Activated B cell treated with CpG ODN at 0.5 μM for 24 hours (primary cell): ENCODE data around the gene FN3KRP. TPM values are rescaled to one million over a fixed set of nuclear protein-coding genes. Genes with fewer than 3 reads are reported as not detected.

Experiments used
- ATAC-seq: fragments of 200-7000 bp; cut with Tn5 transposase; one replicate; pipeline ENCODE4 v1.10.0; 2021; ENCODE audit warnings: low read depth, mild to moderate bottlenecking, moderate library complexity
- CTCF ChIA-PET: fragments of 350-600 bp; sonication (Branson Sonifier 250); formaldehyde crosslinking; loops from one replicate; lab custom pipeline; 2021; ENCODE audit warnings: antibody characterized with exemption; lab: Charles Lee
- POLR2A ChIA-PET: fragments of 350-600 bp; sonication (Branson Sonifier 250); formaldehyde crosslinking; loops from one replicate; lab custom pipeline; 2021; ENCODE audit warnings: antibody characterized with exemption; lab: Charles Lee
- DNase-seq: peaks from one replicate; pipeline ENCODE4 v3.0.0; 2022
- H3K27ac Mint-ChIP-seq: one replicate; pipeline ENCODE4 v1.8.0; 2020; ENCODE audit warnings: mixed read lengths
- H3K27me3 Mint-ChIP-seq: one replicate; pipeline ENCODE4 v1.8.0; 2021; ENCODE audit warnings: mixed read lengths
- H3K36me3 Mint-ChIP-seq: one replicate; pipeline ENCODE4 v1.8.0; 2021; ENCODE audit warnings: low read depth, mixed read lengths
- H3K4me1 Mint-ChIP-seq: one replicate; pipeline ENCODE4 v1.8.0; 2021; ENCODE audit warnings: mixed read lengths
- H3K4me3 Mint-ChIP-seq: one replicate; pipeline ENCODE4 v1.8.0; 2020; ENCODE audit warnings: mild to moderate bottlenecking, mixed read lengths
- H3K9me3 Mint-ChIP-seq: one replicate; pipeline ENCODE4 v1.8.0; 2020; ENCODE audit warnings: mixed read lengths
- CTCF ChIP-seq: fragments of 200-600 bp; IDR thresholded peaks from one replicate; pipeline ENCODE4 v1.8.0; 2022; ENCODE audit warnings: antibody characterized with exemption, mild to moderate bottlenecking
- intact Hi-C: fragments of 100-400 bp; cut with micrococcal nuclease; formaldehyde crosslinking; loops from one replicate; pipeline ENCODE4 v1.15.1; 2024
- total RNA-seq: library from RNA; stranded (reverse); gene quantifications from 2 replicates; pipeline ENCODE4 v1.2.3, GENCODE V29; 2022

The FN3KRP gene
- total RNA-seq, 1 donor from 2014 or later, result 28.5 TPM

DNA sequence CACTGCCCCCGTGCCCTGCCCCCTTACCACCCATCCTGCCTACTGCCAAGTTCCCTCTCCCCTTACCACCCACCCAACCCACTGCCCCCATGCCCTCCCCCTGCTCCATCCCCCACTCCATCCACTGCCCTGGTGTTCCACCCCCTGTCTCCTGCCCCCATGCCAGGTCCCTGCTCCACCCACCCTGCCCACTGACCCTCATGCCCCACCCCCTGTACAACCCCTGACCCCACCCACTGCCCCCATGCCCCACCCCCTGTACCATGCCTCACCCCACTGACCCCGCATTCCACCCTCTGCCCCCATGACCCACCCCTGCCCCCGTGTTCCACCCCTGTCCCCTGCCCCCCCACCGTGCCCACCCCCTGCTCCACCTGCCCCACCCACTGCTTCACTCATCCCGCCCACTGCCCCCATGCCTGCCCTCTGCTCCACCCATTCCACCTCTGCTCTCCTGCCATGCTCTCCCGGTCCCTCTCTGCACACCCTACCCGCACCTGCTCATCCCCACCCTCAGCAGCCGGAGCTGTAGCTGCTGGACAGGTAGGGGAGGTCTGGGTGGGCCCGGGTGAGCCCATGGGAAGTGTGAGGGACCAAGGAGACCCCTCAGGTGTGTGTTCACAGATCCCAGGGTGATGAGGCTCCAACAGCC is 7.4 kb upstream of the FN3KRP start:
- POLR2A ChIA-PET, result no interaction called here
- H3K4me3 Mint-ChIP-seq, result no peak overlapping the region
- peaks cover 15% of the 10 kb centered on the region for H3K4me1 Mint-ChIP-seq
- CTCF ChIA-PET, result no interaction called here
- H3K36me3 Mint-ChIP-seq, result no peaks in the 10 kb centered on the region
- DNase-seq (no peak), ATAC-seq (no peak)
- no peak overlapping the region for H3K27ac Mint-ChIP-seq
- H3K27me3 Mint-ChIP-seq, result no peaks in the 10 kb centered on the region
- no peaks in the 10 kb centered on the region for H3K9me3 Mint-ChIP-seq
- intact Hi-C loops, result no loop called here
- TF ChIP-seq CTCF, result no peak

DNA sequence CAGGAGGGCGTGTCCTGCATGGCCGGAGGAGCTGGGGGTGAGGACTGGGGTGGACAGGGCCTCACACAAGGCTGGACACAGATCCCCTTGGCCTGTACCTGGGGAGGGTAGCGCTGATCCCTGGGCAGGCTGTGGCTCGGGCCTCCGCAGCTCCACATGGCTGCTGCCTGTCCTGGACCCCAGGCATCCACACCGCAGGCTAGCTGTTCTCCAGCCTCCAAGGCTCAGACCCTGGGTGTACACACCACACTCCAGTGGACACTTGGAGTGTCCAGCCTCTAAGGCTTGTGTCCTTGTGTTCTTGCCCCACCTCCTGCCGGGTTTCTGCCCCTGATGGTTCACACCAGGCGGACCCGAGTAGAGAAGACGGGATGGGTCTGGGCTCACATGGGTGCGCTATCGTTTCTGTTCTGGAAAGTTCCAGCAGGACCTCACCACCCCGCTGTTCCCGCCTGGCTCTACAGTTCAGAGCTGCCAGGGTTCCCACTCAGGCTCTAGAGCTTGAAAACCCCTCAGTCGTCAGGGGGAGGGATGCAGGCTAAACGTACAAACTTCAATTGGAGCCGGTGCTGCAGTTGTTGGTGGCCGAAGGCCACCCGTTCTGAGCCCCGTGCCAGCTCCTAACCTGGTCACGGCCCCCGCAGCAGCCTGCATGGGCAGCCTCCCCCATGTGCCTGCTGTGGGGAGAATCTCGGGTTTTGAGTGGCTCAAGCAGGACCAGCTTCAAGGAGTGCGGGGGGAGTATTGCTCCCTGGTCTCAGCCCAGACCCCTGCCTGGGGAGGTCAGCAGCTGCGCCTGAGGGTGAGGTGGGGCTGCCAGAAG is 6.6 kb upstream of the FN3KRP start:
- DNase-seq, result no peak
- no peak overlapping the region for H3K4me3 Mint-ChIP-seq

DNA sequence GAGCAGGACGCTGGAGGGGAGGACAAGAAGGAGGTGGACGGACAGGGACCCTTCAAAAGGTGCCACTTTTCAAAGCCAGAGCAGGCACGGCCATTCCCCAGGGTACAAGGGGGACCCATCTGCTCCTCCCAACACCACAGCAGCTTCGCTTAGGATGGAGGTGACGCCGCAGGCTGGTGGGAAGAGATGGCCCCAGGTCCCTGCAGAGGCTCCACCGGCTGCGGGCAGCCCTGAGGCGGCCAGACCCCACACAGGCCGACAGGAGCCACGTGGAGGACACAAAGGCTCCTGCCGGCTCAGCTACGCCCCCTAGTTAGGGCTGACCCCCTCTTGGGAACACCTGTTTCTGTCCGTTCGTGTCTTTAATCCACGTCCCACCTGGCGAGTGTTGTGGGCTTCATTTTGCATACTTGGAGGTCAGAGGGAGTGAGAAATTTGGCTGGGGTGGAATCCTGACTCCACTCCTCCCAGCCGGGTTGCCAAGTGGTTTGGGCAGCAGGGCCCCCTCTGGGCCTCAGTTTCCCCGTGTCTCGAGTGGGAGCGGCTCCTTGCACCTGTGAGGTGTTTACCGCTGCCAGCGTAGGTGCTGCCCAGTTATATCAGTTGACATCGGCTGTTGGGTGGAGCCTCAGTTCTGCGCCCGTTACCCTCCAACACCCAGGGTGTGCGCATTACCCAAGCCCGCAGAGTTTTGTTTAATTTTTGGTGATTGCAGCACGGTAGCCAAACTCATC is 5.8 kb upstream of the FN3KRP start:
- DNase-seq (no peak), ATAC-seq (no peak)
- no peak overlapping the region for H3K27ac Mint-ChIP-seq
- no peaks in the 10 kb centered on the region for H3K27me3 Mint-ChIP-seq
- no peaks in the 10 kb centered on the region for H3K36me3 Mint-ChIP-seq
- peaks cover 15% of the 10 kb centered on the region for H3K4me1 Mint-ChIP-seq
- H3K9me3 Mint-ChIP-seq, result no peaks in the 10 kb centered on the region
- ChIA-PET POLR2A (no interaction called here), CTCF (no interaction called here)
- TF ChIP-seq CTCF, result no peak
- no peak overlapping the region for H3K4me3 Mint-ChIP-seq
- intact Hi-C loops, result no loop called here

More for the DNA sequence above, 6.6 kb upstream of the FN3KRP start:
- intact Hi-C loops, result no loop called here
- no peak for TF ChIP-seq CTCF
- Mint-ChIP-seq H3K4me1 (peaks cover 15% of the 10 kb centered on the region), H3K9me3 (no peaks in the 10 kb centered on the region), H3K36me3 (no peaks in the 10 kb centered on the region), H3K27ac (no peak overlapping the region), H3K27me3 (no peaks in the 10 kb centered on the region)
- POLR2A ChIA-PET, result no interaction called here
- ATAC-seq, result no peak
- CTCF ChIA-PET, result no interaction called here

DNA sequence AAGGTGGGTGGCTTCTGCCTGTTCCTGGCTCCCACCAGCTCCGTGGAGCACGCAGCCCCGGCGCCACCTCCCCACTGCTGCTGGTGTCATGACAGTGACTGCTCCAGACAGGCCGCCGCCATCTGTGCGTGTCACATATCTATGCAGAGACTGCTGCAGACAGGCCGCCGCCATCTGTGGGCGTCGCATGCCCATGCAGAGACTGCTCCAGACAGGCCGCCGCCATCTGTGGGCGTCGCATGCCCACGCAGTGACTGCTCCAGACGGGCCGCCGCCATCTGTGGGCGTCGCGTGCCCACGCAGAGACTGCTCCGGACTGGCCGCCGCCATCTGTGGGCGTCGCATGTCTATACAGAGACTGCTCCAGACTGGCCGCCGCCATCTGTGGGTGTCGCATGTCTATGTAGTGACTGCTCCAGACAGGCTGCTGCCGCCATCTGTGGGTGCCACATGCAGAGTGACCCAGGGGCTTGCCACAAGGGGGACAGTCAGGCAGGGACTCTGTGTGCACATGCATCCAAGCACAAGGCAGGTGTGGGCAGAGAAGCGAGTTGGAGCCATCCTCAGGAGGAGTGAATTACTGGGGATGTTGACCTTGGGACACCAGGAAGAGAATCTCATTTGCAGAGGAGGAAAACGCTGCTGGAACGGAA is 3.3 kb upstream of the FN3KRP start:
- Mint-ChIP-seq H3K36me3 (peaks cover 4% of the 10 kb centered on the region), H3K27me3 (no peaks in the 10 kb centered on the region), H3K4me3 (peak overlapping the region; percentile 17), H3K27ac (no peak overlapping the region), H3K9me3 (no peaks in the 10 kb centered on the region), H3K4me1 (peaks cover 23% of the 10 kb centered on the region)
- no peak for ATAC-seq
- CTCF ChIA-PET, result no interaction called here
- TF ChIP-seq CTCF, result no peak
- DNase-seq, result no peak
- intact Hi-C loops, result no loop called here
- POLR2A ChIA-PET, result interaction anchor here (0.7 kb wide), 1 partner anchor 171 kb away, joined by 3 read pairs; no protein-coding TSS in a partner anchor
